HG03280 (cell line): ENCODE results near the gene BCL2L1.
A peak's percentile ranks its signal among the peaks of the same experiment; 100 is the strongest.

Source experiments
- ATAC-seq: cut with Tn5 transposase; IDR thresholded peaks from one replicate; pipeline ENCODE4 v1.9.1; 2021; ENCODE audit warnings: mild to moderate bottlenecking, moderate library complexity; ENCODE audit not compliant: unreplicated experiment

BCL2L1 gene

DNA sequence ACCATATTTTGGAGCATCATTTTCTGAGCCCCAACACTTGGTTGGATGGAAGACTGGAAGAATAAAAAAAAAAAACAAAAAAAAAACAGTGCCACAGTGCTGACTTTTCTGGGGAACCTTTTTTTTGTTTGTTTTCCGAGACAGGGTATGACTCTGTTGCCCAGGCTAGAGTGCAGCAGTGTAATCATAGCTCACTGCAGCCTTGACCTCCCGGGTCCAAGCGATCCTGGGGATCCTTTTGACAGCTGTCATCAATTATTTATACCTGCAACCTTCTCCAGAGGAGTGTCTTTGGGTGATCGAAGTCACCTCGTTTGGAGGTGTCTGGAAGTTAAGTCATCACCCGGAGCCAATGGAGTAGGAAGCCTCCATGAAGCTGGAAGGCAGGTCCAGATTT lies 8.7 kb upstream of the BCL2L1 start:
- no peak for ATAC-seq

GRCh38 chr20:31723319-31724078 lies 831 bp upstream of the BCL2L1 start:
- peak; percentile 89 for ATAC-seq

GRCh38 chr20:31723069-31723318 lies 326 bp upstream of the BCL2L1 start:
- ATAC-seq, result no peak

- ATAC-seq, result no peak
These were observed 1.0 kb downstream of the BCL2L1 start for GRCh38 chr20:31721408-31722256.

GRCh38 chr20:31720486-31721407 lies 1.9 kb downstream of the BCL2L1 start:
- no peak for ATAC-seq

GRCh38 chr20:31719644-31720485 lies 2.8 kb downstream of the BCL2L1 start:
- no peak for ATAC-seq

GRCh38 chr20:31718952-31719643 lies 3.6 kb downstream of the BCL2L1 start:
- ATAC-seq, result no peak

DNA sequence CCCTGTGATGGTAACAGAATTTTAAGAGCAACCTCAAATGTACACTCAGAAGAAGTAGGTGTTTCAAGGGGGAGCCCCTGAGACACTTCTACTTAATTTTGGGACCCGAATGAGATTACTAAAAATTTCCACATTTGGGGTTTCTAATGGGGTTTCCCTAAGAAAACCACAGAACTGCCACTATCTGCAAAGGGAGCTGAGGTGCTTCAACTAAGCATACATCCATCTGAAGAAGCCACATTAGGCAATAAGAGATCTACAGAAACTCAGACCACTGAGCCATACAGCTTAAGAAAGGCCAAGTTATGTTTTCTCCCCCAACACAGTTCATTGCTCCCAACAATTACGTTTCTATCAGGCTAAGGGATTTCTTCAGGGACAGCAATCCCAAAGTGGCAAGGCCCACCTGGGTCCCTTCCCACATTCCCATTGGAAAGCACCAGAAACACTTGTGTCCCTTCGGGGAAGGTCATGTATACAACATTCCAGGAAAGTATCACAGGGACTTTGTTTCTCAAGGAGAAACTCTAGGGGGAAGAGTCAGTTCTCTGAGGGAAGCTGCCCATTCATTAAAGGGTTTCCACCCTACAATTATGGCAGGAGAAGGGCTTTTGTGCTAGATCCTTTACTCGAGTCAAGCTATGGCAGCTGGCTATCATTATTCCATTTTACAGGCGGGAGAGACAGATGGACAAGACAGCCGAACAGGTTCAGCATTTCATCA lies 5.0 kb downstream of the BCL2L1 start:
- ATAC-seq, result peak; percentile 33

DNA sequence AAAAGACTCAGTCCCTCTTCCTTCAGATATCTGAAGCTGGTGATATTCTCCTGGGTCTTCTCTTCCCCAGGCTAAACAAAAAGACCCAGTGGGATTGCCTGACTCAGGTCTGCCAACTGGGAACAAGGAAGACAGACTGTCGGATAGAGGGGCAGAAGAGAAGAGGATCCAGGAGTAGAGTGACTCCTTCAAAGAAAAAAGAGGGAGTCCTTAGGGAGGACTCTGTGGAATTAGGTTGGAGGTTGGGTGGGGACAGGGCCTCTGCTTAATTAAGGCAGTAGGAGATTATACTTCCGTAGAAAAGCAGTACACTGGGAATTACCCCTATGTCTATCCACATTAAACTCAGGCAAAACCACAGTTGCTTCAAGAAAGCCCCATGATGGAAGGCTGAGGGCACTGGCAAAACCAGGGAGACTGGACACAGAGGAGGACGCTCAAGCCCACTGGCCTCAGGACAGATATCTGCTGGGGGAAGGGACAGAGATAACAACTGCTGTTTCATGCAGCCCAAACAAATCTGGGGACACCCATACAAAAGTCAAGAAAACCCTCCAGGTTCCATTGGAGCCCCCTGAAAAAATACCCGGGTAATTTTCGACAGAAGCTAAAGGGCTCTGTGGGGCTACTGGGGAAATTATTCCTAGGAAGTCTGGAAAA lies 5.7 kb downstream of the BCL2L1 start:
- no peak for ATAC-seq

GRCh38 chr20:31716351-31716750 lies 6.3 kb downstream of the BCL2L1 start:
- ATAC-seq, result no peak

- no peak for ATAC-seq
These were observed 6.9 kb downstream of the BCL2L1 start for GRCh38 chr20:31715766-31716165.

- no peak for ATAC-seq
These were observed 9.1 kb downstream of the BCL2L1 start for GRCh38 chr20:31713312-31714273.

GRCh38 chr20:31712564-31713311 lies 9.9 kb downstream of the BCL2L1 start:
- no peak for ATAC-seq

DNA sequence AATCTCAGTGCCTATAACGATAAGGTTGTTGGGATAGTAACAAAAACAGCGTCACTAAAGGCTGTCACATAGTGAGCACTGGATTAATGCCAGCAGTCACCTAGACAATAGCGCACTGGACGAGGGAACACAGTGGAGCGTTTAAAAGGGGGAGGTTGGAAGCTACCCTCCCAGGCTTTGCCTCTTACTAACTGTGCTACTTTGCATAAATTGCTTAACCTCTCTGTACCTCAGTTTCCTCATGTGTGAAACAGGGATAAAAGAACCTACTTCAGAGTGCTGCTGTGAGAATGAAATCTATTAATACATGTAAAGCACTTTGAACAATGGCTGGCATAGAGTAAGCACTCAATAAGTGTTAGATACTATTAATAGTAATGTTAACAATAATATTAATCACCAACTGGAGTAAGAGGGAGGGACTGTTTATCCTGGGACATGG lies 10.5 kb downstream of the BCL2L1 start:
- no peak for ATAC-seq

DNA sequence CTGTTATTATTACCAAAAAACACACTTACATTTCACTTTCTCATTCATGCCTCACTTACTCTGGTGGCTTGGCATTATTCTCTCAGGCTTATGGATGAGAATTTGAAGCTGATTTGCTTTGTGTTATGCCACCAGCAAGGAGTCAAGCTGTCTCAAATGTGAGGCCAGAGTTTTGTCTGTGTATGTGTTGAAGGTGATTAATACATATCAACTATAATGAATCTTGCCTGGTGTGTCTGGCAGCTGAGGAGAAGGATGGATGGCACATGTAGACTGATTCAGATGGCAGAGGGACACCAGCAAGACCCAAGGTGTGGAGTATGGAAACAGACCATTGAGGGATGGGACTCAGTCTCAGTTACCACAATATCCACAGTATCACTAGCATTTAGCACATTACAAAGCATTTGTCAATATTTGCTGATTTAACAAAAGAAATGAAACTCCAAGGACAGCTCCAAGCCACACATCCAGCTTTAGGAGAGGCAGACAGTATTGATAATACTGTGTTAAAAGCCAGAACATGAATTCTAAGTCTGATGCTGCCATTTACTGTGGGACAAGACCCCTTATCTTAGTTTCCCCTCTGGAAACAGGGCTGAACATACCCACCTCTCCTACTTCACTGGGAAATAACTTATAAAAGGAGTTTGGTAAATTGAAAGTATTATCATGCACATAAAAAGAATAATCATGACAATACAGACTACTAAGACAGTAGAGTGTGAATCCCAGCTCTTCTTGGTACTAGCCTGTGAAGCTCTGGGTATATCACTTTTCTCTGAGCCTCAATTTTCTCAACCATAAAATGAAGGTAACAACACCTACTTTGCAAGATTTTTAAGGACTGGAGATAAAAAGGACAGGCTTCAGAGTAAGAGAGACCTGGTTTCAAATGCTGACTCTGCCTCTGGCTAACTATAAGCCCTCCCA lies 11.2 kb downstream of the BCL2L1 start:
- no peak for ATAC-seq
